ENCODE measurements around the gene PYGB. TPM values are rescaled to one million over a fixed set of nuclear protein-coding genes. Genes with fewer than 3 reads are reported as not detected.

Gene PYGB
- total and polyA plus RNA-seq, 2 donors (not counting 1 experiment from before 2014, with no cell fraction given): 22.5 to 30.6 TPM

- Histone ChIP-seq H2AFZ (ENCODE audit: insufficient read depth, low read depth, low read length, poor library complexity, severe bottlenecking) (no peak overlapping the region), H3K27ac (ENCODE audit: low read length in 2 of 2) (no peak overlapping the region), H3K9me3 (ENCODE audit: control extremely low read depth in 1 of 3, control insufficient read depth in 2 of 3, insufficient read depth in 1 of 3, low read length in 2 of 3) (no peaks in the 10 kb centered on the region), H3K4me1 (ENCODE audit: control insufficient read depth in 2 of 2, insufficient read depth in 2 of 2, low read length in 2 of 2) (peaks cover 0 to 11% of the 10 kb centered on the region in 2 donors), H3K4me2 (replicated peaks; ENCODE audit: low read depth, low read length, poor library complexity, severe bottlenecking) (no peak overlapping the region), H3K36me3 (replicated peaks in 1 of 2; ENCODE audit: control extremely low read depth in 1 of 2, control insufficient read depth in 1 of 2, extremely low read depth in 1 of 2, insufficient read depth in 2 of 2, low read length in 1 of 2) (peaks cover 0 to 29% of the 10 kb centered on the region in 2 experiments), H4K20me1 (ENCODE audit: control insufficient read depth, insufficient read depth, low read length, poor library complexity, severe bottlenecking) (no peaks in the 10 kb centered on the region), H3K79me2 (ENCODE audit: control insufficient read depth, insufficient read depth, low read length) (no peaks in the 10 kb centered on the region), H3K9ac (ENCODE audit: low read length) (no peak overlapping the region), H3K4me3 (ENCODE audit: control extremely low read depth in 1 of 5, extremely low read depth in 1 of 5, insufficient read depth in 1 of 5, low read depth in 2 of 5, low read length in 4 of 5) (no peak overlapping the region), H3K27me3 (replicated peaks in 1 of 4; ENCODE audit: control extremely low read depth in 1 of 4, control insufficient read depth in 3 of 4, insufficient read depth in 4 of 4, low read length in 3 of 4) (no peaks in the 10 kb centered on the region)
- H3K4me3 Mint-ChIP-seq: no peak overlapping the region
- no peak overlapping the region for H3K27ac Mint-ChIP-seq
- ChIA-PET CTCF (interaction anchor here (1.3 kb wide), 1 partner anchor 111 kb away, joined by 3 read pairs; no protein-coding TSS in a partner anchor), POLR2A (no interaction called here)
- DNase-seq (no peak), ATAC-seq (ENCODE audit: low read depth) (no peak)
- 91% methylated on average over 7 of the region's 16 CpGs for WGBS (ENCODE audit: insufficient coverage)
- intact Hi-C loops (cut with micrococcal nuclease): no loop called here
- no peaks in the 10 kb centered on the region for H3K9me3 Mint-ChIP-seq (ENCODE audit: insufficient read depth)
- H3K27me3 Mint-ChIP-seq: no peaks in the 10 kb centered on the region
- H3K4me1 Mint-ChIP-seq: peaks cover 7% of the 10 kb centered on the region
- TF ChIP-seq EZH2 (IDR thresholded peaks at IDR 0.05; ENCODE audit: borderline replicate concordance, insufficient read depth, low read depth, low read length, poor library complexity, severe bottlenecking) (no peak), CTCF (IDR thresholded peaks at IDR 0.05) (no peak)
Observed at GRCh38 chr20:25287631-25288290, 39.9 kb downstream of the PYGB start.

All from B cell (primary cell).